GM18505 (cell line): ENCODE results near the gene LINC01488.

Experiments
- ATAC-seq: cut with Tn5 transposase; IDR thresholded peaks from one replicate; pipeline ENCODE4 v1.9.1; 2021; ENCODE audit not compliant: unreplicated experiment
- POLR2A ChIP-seq: IDR thresholded peaks from 4 replicates; pipeline ENCODE4 v1.6.1; 2011; ENCODE audit warnings: borderline replicate concordance; ENCODE audit not compliant: insufficient read depth, insufficient read length; ENCODE audit errors: extremely low read depth

The LINC01488 gene

GRCh38 chr11:69465236-69466000, 16.0 kb upstream of the LINC01488 start:
- TF ChIP-seq POLR2A, result no peak
- no peak for ATAC-seq

GRCh38 chr11:69466039-69466438, 15.4 kb upstream of the LINC01488 start:
- no peak for ATAC-seq
- TF ChIP-seq POLR2A, result no peak

- no peak for ATAC-seq
- no peak for TF ChIP-seq POLR2A
Measured at GRCh38 chr11:69467196-69467595, 14.3 kb upstream of the LINC01488 start.

- no peak for TF ChIP-seq POLR2A
- no peak for ATAC-seq
Measured at GRCh38 chr11:69467646-69468045, 13.8 kb upstream of the LINC01488 start.

GRCh38 chr11:69468221-69468620, 13.2 kb upstream of the LINC01488 start:
- no peak for TF ChIP-seq POLR2A
- no peak for ATAC-seq

- no peak for TF ChIP-seq POLR2A
- ATAC-seq, result no peak
Measured at GRCh38 chr11:69468911-69469885, 12.3 kb upstream of the LINC01488 start.

GRCh38 chr11:69470301-69470700, 11.2 kb upstream of the LINC01488 start:
- TF ChIP-seq POLR2A, result no peak
- ATAC-seq, result no peak

GRCh38 chr11:69470793-69471728, 10.4 kb upstream of the LINC01488 start:
- no peak for TF ChIP-seq POLR2A
- no peak for ATAC-seq

- TF ChIP-seq POLR2A, result no peak
- ATAC-seq, result no peak
Measured at GRCh38 chr11:69471729-69472540, 9.5 kb upstream of the LINC01488 start.

GRCh38 chr11:69472541-69473275, 8.8 kb upstream of the LINC01488 start:
- no peak for ATAC-seq
- TF ChIP-seq POLR2A, result no peak

- no peak for TF ChIP-seq POLR2A
- ATAC-seq, result no peak
Measured at GRCh38 chr11:69473276-69473845, 8.1 kb upstream of the LINC01488 start.
